Mesendoderm (in vitro differentiated cells): ENCODE results near the gene MYOM3.
"Not testable (repeated sequence)": the region's sequence is repeated elsewhere in the genome, so short reads cannot be mapped to it uniquely, and the experiment has no call there.

Experiments used
- DNase-seq: peaks from one replicate; pipeline ENCODE4 v3.0.0; 2013
- H2AK5ac ChIP-seq: 2 replicates; pipeline ENCODE4 v1.6.1; 2013; ENCODE audit warnings: low read length, inconsistent platforms
- H2BK120ac ChIP-seq: 2 replicates; pipeline ENCODE4 v1.6.1; 2013; ENCODE audit warnings: low read depth, mild to moderate bottlenecking, low read length, moderate library complexity, mixed read lengths
- H2BK15ac ChIP-seq: replicated peaks from 2 replicates; pipeline ENCODE4 v1.6.1; 2013; ENCODE audit warnings: low read depth, mild to moderate bottlenecking, moderate library complexity
- H2BK5ac ChIP-seq: 2 replicates; pipeline ENCODE4 v1.6.1; 2013; ENCODE audit warnings: low read length, inconsistent platforms
- H3K18ac ChIP-seq: 2 replicates; pipeline ENCODE4 v1.6.1; 2013; ENCODE audit warnings: mild to moderate bottlenecking, low read length, mixed read lengths
- H3K23ac ChIP-seq: one replicate; pipeline ENCODE4 v1.6.1; 2013; ENCODE audit warnings: low read length
- H3K27ac ChIP-seq: 2 replicates; pipeline ENCODE4 v1.5.1; 2013; ENCODE audit warnings: low read depth, mild to moderate bottlenecking, inconsistent platforms, low read length, moderate library complexity
- H3K27me3 ChIP-seq: 2 replicates; pipeline ENCODE4 v1.6.1; 2013; ENCODE audit warnings: low read length, control low read depth, mild to moderate bottlenecking, inconsistent platforms; ENCODE audit not compliant: insufficient read depth, poor library complexity
- H3K36me3 ChIP-seq: 2 replicates; pipeline ENCODE4 v1.6.1; 2013; ENCODE audit warnings: low read length, inconsistent platforms; ENCODE audit not compliant: control insufficient read depth, insufficient read depth
- H3K4ac ChIP-seq: one replicate; pipeline ENCODE4 v1.6.1; 2013; ENCODE audit warnings: low read depth, mild to moderate bottlenecking, low read length, moderate library complexity
- H3K4me1 ChIP-seq: 2 replicates; pipeline ENCODE4 v1.6.1; 2013; ENCODE audit warnings: low read depth, low read length, inconsistent platforms; ENCODE audit not compliant: control insufficient read depth
- H3K4me2 ChIP-seq: 2 replicates; pipeline ENCODE4 v1.6.1; 2013; ENCODE audit warnings: low read length
- H3K4me3 ChIP-seq: 2 replicates; pipeline ENCODE4 v1.5.1; 2013; ENCODE audit warnings: mild to moderate bottlenecking, low read length
- H3K56ac ChIP-seq: one replicate; pipeline ENCODE4 v1.6.1; 2013; ENCODE audit warnings: low read length
- H3K79me1 ChIP-seq: 2 replicates; pipeline ENCODE4 v1.6.1; 2013; ENCODE audit warnings: low read length, inconsistent platforms
- H3K79me2 ChIP-seq: 2 replicates; pipeline ENCODE4 v1.6.1; 2013; ENCODE audit warnings: mild to moderate bottlenecking, low read length; ENCODE audit not compliant: control insufficient read depth, insufficient read depth
- H3K9ac ChIP-seq: 2 replicates; pipeline ENCODE4 v1.6.1; 2013; ENCODE audit warnings: low read length, inconsistent platforms
- H4K5ac ChIP-seq: one replicate; pipeline ENCODE4 v1.6.1; 2013; ENCODE audit warnings: low read length
- H4K8ac ChIP-seq: one replicate; pipeline ENCODE4 v1.6.1; 2013; ENCODE audit warnings: low read depth, mild to moderate bottlenecking, control low read depth, low read length, moderate library complexity
- WGBS: extraction: QIAGEN DNeasy Blood & Tissue Kit; methylation state at CpG from one replicate; pipeline ENCODE4 v1.1.7; 2013; ENCODE audit warnings: low lambda C conversion rate, missing lambda C conversion rate; ENCODE audit not compliant: insufficient coverage; ENCODE audit errors: extremely low coverage; 5-methylcytosine and 5-hydroxymethylcytosine counted together

Gene MYOM3

GRCh38 chr1:24008574-24009184 is 103.3 kb downstream of the MYOM3 start:
- H3K4me1 ChIP-seq, H3K23ac ChIP-seq, H4K8ac ChIP-seq, H3K56ac ChIP-seq, H2BK15ac ChIP-seq, H2AK5ac ChIP-seq, H2BK120ac ChIP-seq, H3K18ac ChIP-seq, H4K5ac ChIP-seq, H2BK5ac ChIP-seq, H3K9ac ChIP-seq, H3K36me3 ChIP-seq, DNase-seq, H3K27me3 ChIP-seq, H3K4me3 ChIP-seq, H3K4me2 ChIP-seq, H3K27ac ChIP-seq, H3K79me2 ChIP-seq, H3K4ac ChIP-seq, H3K79me1 ChIP-seq: not testable (repeated sequence)
- no CpG with 5 or more reads among the region's 3 CpGs for WGBS

DNA sequence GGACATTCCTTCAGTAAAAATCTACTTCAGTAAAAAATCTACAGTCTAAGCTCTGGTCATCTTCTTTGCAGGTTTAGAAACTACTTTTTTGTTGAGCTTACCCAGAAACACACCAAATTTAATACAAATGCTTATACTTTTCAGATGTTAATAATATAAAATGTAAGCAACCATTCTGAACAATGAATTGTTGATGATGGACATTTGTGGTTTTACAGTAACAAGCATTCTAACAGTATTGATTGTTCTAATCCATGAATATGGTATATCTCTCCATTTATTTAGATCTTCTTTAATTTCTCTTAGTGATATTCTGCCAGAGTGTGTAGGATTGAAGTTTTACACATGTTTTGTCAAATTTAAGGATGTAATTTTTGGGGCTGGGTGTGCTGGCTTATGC is 104.9 kb downstream of the MYOM3 start:
- no peak overlapping the region for H3K9ac ChIP-seq
- H3K4me3 ChIP-seq, result no peak overlapping the region
- H3K23ac ChIP-seq, result no peak overlapping the region
- no peak overlapping the region for H2BK5ac ChIP-seq
- no peaks in the 10 kb centered on the region for H3K79me2 ChIP-seq
- no peak for DNase-seq
- no peak overlapping the region for H2AK5ac ChIP-seq
- no peak overlapping the region for H3K27ac ChIP-seq
- peaks cover 6% of the 10 kb centered on the region for H3K4me1 ChIP-seq
- no peak overlapping the region for H3K18ac ChIP-seq
- H4K8ac ChIP-seq, result no peak overlapping the region
- H3K36me3 ChIP-seq, result no peaks in the 10 kb centered on the region
- no peaks in the 10 kb centered on the region for H3K27me3 ChIP-seq
- no peak overlapping the region for H4K5ac ChIP-seq
- H2BK120ac ChIP-seq, result no peak overlapping the region
- no peak overlapping the region for H3K4ac ChIP-seq
- H3K56ac ChIP-seq, result no peak overlapping the region
- H2BK15ac ChIP-seq, result no peak overlapping the region
- no peaks in the 10 kb centered on the region for H3K79me1 ChIP-seq
- no peak overlapping the region for H3K4me2 ChIP-seq
